HL-60/S4 (cell line): ENCODE measurements around the gene KCNIP4.

Source experiments
- in situ Hi-C: fragments of 300-500 bp; cut with MboI; formaldehyde crosslinking; loops from 2 replicates; pipeline ENCODE4 v1.14.3; 2022; ENCODE audit warnings: low sequenced_read_pairs

The KCNIP4 gene

DNA sequence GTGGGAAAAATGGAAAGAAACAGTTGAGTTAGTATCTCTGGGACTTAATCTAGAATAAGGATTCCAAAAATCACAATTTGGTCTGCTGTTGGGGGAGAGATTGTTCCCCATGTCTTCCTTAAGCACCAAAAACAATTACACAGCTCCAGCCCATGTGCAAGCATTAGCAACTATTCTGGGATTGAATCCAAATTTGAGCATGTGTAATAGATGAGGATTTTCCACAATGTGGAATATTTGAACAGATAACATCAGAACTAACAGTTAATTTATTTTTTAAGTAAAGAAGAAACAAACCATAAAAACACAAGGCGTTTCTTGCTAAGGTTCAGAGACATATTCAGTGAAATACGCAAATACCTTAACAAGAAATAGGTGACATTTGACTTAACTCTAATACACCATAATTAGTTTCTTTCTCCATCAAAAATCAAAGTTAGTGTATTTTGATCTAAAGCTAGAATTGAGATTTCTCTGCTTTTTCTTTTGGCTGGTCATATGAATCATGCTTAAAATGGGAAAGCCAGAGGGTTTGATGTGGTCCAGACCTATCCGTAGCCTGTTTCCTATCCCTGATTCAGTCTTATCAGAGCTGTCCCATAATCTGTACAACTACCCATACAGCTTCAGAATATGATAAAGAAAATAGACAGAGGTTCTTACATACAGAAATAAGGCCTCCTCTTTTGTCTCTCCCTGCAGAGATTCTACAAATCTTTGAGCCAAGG, 834.9 kb downstream of the KCNIP4 start:
- in situ Hi-C loops: no loop called here

DNA sequence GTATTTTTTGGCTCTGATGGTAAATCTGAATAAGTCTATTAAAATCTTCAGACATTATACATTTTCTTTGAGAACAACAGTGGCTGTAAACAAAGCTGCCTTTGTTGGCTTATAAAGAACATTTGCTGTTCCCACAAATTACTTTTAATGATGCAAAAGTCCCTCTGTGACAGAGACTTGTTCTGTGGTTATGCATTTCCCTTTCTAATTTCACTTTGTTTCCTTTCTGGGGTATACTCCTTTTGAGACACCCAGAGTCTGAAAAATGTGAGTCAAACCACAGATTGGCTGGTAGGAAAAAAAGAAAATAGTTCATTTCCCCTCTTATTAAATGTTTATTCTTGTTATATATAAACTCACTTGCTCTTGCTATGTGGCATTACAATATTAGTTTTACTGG, 845.9 kb downstream of the KCNIP4 start:
- in situ Hi-C loops: no loop called here

GRCh38 chr4:21097865-21098264, 850.7 kb downstream of the KCNIP4 start:
- in situ Hi-C loops: no loop called here

DNA sequence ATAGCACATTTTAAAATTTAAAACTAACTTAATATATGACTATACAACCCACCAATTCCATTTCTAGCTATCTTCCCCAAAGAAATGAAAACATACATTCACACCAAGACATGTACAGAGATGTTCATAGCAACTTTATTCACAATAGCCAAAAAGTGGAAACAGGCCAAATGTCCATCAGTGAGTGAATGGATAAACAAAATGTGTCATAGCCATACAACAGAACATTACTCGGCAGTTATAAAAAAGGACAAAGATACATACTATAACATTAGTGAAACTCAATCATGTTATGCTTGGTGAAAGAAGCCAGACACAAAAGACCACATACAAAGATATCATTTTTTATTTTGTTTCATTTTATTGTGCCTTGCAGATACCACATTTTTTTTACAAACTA, 851.5 kb downstream of the KCNIP4 start:
- in situ Hi-C loops: no loop called here

GRCh38 chr4:21092531-21092930, 856.0 kb downstream of the KCNIP4 start:
- in situ Hi-C loops: no loop called here

- in situ Hi-C loops: no loop called here
These were observed 858.4 kb downstream of the KCNIP4 start for GRCh38 chr4:21090094-21090666.

- in situ Hi-C loops: no loop called here
These were observed 865.2 kb downstream of the KCNIP4 start for GRCh38 chr4:21083413-21083812.

DNA sequence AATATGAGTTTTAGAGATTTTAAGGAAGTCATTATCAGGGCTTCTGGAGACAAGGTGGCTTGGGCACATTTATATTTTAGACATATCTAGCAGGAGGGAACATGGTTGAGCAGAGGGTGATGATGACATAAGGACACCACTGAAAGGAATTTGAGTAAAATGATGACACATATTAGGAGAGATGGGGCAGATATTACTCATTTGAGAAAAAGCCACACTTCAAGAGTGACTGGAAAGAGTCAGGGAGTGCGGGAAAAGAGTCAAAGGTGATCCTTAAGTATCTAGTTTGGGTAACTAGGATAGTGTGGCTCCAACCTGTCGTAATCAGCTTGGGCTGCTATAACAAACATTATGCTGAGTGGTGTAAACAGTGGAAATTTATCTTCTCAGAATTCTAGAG, 870.6 kb downstream of the KCNIP4 start:
- in situ Hi-C loops: no loop called here

DNA sequence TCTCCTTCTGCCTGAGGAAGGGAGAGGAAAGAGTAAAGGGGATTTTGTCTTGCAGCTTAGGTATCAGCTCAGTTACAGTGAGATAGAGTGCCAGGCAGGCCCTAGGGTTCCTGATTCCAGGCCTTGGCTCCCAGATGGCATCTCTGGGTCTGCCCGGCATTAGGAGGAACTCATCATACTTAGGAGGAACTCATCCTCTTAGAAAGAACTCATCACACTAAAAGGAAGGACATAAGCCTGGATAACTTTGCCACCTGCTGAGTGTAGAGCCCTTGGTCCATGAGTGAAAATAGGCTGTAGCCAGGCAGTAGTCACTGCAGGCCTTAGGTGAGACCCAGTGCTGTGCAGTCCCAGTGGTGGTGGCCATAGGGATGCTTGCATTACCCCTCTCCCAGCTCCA, 881.2 kb downstream of the KCNIP4 start:
- in situ Hi-C loops: no loop called here

DNA sequence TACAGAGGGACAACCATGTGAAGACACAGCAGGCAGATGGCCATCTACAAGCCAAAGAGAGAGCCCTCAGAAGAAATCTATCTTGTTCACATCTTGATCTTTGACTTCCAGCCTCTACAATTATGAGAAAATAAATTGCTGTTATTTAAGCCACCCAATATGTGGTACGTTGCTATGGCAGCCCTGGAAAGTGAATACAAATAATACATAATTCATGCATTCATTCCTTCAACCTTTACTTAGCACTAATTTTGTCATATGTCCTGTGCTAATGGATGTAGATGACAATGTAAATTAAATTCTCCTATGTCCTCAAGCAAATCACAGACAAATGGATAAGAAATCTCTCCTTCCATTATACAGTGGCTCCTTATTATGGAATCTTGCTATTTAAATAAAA, 886.7 kb downstream of the KCNIP4 start:
- in situ Hi-C loops: no loop called here

- in situ Hi-C loops: no loop called here
These were observed 902.4 kb downstream of the KCNIP4 start for GRCh38 chr4:21046141-21046540.

DNA sequence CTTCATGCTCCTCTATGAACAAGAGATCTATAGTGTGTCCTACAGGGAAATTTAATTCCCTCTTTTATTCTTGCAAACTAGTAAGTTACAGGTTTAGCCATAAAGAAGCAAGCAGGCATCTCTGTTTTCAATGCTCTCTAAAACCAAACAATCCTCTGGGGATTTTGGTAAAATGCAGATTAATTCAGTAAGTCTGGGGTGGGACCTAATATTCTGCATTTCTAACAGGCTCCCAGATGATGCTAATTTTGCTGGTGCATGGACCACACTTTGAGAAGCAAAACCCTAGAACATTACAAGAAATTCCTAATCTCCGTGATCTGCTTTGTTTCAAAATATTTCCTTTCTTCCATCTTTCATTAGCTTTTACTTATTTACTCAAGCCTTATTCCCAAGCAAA, 903.5 kb downstream of the KCNIP4 start:
- in situ Hi-C loops: no loop called here

- in situ Hi-C loops: no loop called here
These were observed 906.9 kb downstream of the KCNIP4 start for GRCh38 chr4:21041708-21042107.

GRCh38 chr4:21034728-21035127, 913.8 kb downstream of the KCNIP4 start:
- in situ Hi-C loops: no loop called here

- in situ Hi-C loops: no loop called here
These were observed 916.4 kb downstream of the KCNIP4 start for GRCh38 chr4:21032089-21032645.

GRCh38 chr4:21018817-21019216, 929.8 kb downstream of the KCNIP4 start:
- in situ Hi-C loops: no loop called here

- in situ Hi-C loops: no loop called here
These were observed 935.1 kb downstream of the KCNIP4 start for GRCh38 chr4:21013501-21013900.

DNA sequence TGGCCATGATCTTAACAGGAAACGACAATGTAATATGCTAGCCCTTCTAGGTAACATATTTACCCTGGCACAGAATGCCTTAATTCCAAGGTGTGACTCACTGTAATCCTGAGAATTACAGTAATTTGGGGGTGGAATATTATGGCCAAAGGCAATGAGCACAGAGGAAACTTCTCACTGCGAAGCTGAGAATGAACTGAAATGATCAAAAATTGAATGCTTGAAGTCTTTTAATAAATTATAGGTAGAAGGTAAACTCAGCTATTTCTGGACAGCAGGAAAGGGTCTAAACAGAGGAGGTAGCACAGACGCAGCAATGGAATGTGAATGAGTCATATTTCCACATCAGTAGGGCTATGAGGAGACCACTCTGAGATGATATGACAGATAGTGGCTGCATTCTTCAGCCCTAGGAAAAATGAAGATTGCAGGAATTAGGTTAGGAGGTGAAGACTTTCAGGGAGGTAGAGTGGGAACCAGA, 935.7 kb downstream of the KCNIP4 start:
- in situ Hi-C loops: no loop called here

DNA sequence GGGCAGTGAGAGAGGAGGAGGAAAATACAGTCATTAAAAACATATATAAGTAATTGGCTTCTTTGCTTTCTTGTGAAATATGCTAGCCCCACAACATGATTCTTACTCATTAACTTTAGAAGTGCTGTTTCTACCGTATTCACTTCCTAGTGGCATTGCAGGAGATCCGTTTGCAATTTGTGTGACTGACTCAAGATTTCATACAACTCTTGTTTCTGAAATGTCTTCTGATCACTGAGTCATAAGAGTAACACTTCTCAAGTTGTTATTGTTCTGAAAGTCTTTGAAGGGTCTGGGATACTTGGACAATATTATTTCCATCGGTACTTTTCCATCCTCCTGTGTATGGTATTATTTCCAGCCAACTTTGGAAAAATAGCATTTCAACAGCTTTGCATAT, 937.5 kb downstream of the KCNIP4 start:
- in situ Hi-C loops: no loop called here

- in situ Hi-C loops: no loop called here
These were observed 938.6 kb downstream of the KCNIP4 start for GRCh38 chr4:21009956-21010355.

DNA sequence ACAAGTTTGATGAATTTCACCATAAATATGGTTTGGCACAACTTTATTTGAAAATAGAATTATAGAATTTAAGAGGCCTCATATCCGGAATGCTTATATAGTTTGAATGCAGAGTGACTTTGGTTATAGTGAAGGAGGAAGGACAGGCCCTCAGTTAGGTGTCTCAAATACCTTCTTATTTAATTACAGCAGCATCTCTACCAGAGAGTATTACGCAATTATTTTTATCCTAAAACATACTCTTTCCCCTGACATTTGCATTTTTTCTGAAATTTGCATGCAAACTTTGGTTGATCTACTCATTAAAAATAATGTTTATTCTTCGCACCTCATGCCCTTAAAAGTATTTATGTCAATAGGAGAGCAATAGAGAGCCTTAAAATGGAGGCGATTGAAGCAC, 942.9 kb downstream of the KCNIP4 start:
- in situ Hi-C loops: no loop called here

DNA sequence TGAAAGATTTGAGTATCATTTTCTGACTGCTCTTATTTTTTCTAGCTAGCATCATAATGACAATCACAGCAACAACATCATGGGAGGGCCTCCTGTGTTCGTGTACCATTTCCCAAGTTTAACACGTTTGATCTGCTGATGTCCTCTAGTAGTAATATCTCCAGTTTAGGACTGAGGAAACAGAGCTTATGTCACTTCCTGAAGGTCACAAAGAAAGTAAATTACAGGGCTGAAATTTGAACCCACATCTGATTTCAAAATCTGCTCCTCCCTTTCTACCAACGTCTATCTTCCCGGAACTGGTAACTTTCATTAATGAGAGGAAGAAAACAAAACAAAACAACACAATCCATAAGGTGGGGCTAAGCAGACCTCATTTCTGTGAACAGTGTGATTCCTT, 945.6 kb downstream of the KCNIP4 start:
- in situ Hi-C loops: no loop called here
